HL-60/S4 treated with phorbol 12-myristate 13-acetate at 8.2 ng/mL for 4 days and 3 days (cell line): ENCODE data around the gene ERO1B.
"Not testable (repeated sequence)": the region's sequence is repeated elsewhere in the genome, so short reads cannot be mapped to it uniquely, and the experiment has no call there.

Source experiments
- in situ Hi-C: fragments of 300-500 bp; cut with MboI; formaldehyde crosslinking; loops from 2 replicates; pipeline ENCODE4 v1.15.0; 2022; ENCODE audit warnings: low sequenced_read_pairs

Gene ERO1B

DNA sequence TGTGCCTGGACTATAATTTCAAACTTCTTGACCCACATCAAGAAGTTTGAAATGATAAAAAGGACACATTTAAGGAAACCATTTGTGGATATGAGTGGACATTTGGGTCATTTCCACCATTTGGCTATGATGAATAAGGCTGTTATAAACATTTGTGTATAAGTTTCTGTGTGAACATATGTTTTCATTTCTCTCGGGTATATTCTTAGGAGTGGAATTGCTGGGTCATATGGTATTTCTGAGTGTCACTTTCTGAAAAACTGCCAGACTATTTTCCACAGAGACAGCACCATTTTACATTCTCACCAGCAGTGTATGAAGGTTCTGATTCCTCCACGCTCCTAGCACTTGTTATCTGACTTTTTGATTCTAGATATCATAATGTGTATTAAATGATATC lies 88.6 kb downstream of the ERO1B start:
- in situ Hi-C loops: no loop called here

DNA sequence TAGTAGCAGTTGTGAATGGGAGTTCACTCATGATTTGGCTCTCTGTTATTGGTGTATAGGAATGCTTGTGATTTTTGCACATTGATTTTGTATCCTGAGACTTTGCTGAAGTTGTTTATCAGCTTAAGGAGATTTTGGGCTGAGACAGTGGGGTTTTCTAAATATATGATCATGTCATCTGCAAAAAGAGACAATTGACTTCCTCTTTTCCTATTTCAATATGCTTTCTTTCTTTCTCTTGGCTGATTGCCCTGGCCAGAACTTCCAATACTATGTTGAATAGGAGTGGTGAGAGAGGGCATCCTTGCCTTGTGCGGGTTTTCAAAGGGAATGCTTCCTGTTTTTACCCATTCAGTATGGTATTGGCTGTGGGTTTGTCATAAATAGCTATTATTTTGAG lies 93.7 kb downstream of the ERO1B start:
- in situ Hi-C loops: not testable (repeated sequence)

DNA sequence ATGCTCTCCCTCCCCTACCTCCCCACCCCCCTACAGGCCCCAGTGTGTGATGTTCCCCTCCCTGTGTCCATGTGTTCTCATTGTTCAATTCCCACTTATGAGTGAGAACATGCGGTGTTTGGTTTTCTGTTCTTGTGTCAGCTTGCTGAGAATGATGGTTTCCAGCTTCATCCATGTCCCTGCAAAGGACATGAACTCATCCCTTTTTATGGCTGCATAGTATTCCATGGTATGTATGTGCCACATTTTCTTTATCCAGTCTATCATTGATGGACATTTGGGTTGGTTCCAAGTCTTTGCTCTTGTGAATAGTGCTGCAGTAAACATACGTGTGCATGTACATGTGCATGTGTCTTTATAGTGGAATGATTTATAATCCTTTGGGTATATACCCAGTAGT lies 95.3 kb downstream of the ERO1B start:
- in situ Hi-C loops: not testable (repeated sequence)

DNA sequence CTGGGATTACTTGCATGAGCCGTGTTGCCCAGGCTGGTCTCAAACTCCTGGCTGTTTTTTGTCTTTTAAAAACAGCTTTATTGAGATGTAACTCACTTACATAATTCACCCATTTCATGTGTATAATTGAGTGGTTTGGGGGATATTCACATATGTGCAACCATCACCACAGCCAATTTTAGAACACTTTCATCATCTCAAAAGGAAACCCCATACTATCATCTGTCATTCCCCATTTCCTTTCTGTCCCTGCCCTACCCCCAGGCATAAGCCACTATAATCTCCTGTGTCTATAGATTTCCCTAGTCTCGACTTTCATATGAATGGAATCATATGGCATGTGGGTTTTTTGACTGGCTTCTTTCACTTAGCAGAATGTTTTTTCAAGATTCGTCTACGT lies 96.1 kb downstream of the ERO1B start:
- in situ Hi-C loops: no loop called here

DNA sequence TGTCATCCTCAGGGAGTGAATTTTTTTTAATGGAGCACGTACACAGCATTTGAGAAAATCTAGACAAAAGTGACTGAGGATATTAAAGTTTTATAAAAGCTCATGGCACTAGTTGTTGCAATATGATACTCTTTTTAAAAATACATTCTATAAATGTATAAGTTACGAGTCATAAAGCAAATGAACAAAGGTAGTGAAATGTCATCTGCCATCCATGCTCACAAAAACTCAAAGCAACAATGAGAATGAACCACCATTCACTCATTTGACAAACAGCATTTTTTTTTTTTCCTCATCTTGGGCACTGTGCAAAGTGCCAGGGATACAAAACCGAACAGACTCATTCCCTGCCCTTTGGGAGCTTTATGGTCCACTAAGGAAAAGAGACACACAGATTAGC lies 100.7 kb downstream of the ERO1B start:
- in situ Hi-C loops: no loop called here

DNA sequence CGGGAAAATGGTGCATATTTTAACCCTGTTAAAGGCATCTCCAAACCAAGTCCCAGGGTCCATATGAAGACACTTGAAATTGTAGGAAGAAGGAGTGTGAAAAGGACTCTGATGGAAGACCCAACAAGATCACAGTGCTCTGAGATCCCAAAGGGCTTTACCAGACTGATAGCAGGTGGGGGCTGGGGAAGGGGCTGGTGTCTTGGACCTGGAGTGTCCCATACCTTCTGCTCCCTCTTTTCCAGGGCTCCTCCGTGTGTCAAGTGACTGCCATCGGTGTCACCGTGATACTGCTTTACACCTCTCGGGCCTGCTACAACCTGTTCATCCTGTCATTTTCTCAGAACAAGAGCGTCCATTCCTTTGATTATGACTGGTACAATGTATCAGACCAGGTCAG lies 102.1 kb downstream of the ERO1B start:
- in situ Hi-C loops: no loop called here

DNA sequence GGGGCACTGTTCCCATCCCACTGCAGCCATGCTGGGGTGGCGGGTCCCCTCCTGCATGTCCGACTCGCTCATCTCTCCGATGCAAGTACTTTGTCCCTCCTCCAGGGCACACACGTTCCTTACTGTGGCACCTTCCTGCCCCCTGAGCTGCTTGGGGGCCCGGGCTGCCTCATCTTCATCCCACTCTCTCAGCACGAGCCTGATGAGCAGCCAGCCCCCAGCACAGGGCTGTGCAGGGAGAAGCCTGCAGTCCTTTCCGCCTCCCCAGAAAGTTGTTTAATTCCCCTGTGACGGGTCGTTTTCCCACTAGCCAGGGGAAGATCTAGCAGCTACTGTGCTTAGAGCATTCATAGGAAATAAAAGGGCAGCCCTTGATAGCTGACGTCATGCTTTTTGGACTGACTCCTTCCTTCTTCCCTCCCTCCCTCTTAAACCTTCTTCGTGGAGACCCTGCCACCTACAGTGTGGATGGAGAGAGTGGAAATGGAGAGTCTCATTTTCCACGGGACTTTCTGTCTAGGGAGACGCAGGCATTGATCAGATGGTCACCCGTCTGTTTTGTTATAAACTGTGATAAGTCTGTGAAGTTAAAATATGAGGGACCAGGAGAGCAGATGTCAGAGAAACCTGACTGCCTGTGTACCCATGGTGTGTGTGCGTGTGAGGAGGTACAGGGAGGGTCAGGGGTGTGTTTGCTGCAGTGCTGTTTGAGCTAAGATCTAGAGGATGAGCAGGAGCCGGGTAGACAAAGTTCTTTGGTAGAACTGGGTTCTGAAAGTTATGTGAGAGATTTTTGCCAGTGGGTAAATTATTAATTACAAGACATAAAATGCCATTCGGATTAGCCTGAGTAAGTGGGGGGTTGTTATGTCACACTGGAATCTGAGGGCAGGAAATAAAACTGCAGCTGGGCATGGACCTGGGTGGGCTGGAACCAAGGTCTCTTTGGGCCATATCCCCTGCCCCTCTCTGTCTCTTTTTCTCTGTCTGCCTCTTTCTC lies 105.1 kb downstream of the ERO1B start:
- in situ Hi-C loops: no loop called here

DNA sequence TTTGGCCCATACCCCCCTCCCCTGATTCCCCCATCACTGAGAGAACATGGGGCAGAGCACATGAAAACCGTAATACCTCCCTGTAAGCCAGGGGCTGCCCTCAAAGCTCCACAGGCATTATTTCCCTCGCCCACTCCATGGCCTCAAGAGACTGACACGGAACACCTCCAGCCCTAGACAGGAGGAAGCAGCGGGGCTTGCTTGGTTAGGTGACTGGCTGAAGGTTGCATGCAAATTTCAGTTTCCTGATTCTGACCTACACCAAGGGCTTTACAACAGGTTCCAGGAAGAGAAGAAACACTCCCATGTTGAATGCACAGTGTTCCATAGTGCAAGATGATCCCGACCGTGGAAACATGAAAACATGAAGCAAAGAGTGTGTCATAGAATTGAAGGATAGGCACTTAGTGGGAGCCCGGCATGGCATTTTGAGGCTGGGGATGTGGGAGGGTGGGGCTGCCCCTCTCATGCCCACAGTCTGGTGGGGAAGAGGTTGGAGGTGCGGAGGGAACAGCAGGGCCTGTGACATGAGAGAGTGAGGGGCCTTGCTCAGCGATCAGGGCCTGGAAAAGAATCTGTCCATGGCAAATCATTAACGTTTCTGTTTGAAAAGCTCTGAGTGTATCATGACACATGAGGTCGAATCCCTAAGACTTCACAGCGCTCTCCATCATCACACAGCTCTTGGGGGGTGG lies 106.0 kb downstream of the ERO1B start:
- in situ Hi-C loops: no loop called here

DNA sequence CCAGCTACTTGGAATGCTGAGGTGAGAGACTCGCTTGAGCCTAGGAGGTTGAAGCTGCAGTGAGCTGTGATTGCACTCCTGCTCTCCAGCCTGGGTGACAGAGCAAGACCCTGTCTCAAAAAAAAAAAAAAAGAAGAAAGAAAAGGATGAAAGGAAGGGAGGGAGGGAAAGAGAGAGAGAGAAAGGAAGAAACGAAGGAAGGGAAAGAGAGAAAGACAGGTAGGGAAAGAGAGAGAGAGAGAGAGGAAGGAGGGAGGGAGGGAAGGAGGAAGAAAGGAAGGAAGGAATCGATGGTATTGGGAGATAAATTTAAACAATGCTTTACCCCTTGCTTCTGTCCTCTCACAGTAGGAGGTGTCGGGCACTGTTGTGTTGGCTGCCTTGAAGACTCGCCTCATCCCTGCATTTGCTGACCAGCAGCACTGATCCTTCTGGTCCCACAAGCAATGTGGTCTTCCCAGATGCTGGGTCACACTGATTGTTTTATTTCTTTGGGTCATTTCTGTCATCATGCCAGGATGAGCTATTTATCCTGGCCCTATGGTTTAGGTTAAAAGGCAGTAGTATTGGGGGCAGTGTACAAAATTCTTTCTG lies 108.5 kb downstream of the ERO1B start:
- in situ Hi-C loops: no loop called here

DNA sequence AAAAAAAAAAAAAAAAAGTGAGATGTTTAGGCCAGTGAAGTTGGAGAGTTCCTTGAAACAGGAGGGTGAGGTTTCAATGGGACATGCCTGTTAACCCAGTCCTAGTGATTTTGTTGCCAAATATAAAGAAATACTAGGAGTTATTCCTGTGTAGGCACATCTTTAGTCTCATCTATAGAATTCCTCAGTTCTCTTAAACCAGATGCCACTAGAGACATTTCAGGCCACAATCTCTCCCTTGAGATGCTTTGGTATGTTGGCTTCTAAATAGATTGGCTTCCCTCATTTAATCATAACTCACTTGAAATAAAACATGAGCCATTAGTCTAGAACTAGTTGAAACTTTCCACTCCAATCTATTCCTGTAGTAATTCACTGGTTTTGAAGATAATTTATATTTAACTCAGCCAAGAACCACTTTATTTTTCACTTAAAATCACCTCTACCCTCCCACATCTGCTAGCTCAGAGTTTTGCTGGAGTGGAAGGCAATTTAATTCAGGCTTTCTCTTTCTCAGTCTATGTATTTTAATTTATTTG lies 109.6 kb downstream of the ERO1B start:
- in situ Hi-C loops: no loop called here

DNA sequence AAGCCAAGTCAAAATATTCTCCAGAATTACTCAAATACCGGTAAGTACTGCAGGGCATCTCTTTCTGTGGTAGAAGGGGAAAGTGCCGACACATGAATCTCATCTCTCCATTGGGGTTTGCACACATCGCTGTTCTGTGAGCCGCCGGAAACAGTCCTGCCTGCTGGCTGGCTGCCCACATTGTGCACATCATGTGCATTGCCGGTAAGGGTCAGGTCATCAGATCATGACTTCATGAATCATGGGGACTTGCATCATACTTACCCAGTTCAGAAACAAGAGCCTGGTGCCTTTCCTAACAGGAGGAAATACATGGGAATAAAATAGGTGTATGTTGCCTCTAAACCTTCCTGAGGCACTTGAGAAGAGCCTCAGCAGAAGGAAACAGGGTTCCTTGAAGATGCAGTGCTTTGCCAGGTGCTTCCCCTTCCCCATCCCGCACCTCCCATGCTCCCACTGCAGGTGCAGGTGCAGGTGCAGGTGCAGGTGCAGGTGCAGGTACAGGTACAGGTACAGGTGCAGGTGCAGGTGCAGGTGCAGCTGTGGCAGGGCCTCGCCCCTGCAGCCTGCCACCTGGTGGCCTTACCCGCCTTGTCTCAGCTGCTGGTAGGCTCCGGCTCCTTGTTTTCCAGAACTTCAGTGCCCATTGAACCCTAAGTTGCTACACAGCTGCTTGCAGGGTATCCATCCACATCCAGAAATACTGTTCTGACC lies 112.9 kb downstream of the ERO1B start:
- in situ Hi-C loops: no loop called here

DNA sequence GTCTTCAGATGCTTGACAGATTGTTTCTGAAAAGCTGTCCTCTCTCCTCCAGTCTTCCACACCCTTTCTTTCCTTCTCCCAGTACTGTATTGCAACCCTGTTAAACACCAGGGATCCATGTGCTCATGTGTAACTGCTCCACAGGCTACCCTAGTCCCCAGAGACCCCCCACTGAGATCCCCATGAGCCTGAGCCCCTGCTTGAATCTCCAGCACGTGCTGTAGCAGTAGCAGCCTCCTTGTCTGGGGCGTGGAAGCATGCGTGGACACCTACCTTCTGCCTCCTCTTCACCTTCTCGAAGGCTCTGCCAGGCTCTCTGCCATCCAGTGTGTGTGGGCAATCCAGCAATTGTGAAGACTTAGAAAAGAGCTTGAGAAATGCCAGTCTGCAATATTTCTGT lies 114.2 kb downstream of the ERO1B start:
- in situ Hi-C loops: no loop called here

DNA sequence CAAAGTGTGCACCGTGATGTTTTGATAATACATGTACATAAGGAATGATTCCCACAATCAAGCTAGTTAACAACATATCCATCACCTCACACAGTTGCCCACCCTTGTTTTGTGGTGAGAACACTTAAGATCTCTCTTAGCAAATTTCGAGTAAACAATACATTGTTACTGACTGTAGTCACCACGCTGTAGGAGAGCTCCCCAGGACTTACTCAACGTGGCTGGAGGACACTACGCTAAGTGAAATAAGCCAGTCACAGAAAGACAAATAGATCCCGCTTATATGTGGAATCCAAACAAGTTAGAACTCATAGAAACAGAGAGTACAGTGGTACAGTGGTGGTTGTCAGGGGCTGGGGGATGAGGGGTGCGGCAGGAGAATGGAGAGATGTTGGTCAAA lies 114.6 kb downstream of the ERO1B start:
- in situ Hi-C loops: no loop called here

DNA sequence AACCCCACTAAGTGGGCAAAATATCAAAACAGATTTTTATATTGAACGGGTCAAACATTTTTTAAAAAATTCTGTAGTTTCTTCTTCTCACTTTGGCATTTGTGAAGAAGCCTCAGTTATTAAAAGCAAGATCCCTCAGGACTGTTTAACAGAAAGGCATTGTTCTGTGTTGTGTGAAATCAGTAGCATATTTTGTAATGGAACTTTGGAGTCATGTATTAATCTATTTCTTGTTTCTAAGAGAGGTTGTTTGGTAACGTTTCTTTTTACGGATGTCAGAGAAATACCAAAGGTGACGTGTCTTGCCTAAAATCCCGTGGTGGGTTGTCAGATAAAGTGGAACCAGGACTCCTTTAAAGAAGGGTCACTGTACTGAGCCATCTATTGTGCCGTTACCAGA lies 115.7 kb downstream of the ERO1B start:
- in situ Hi-C loops: no loop called here
